DND-41 (cell line): ENCODE data around the gene ARHGEF7.

Experiments used
- EZH2 ChIP-seq: IDR thresholded peaks from 3 replicates; pipeline ENCODE4 v1.6.1; 2012; ENCODE audit warnings: borderline replicate concordance, low read depth, mild to moderate bottlenecking, moderate library complexity, low read length, inconsistent platforms; ENCODE audit not compliant: severe bottlenecking
- TF ChIP-seq, protein P1 (sequence below): IDR thresholded peaks from 2 replicates; pipeline ENCODE4 v1.5.1; 2012; ENCODE audit warnings: borderline replicate concordance, low read length, moderate library complexity, mild to moderate bottlenecking; ENCODE audit not compliant: poor library complexity, severe bottlenecking; ENCODE audit errors: extremely low read depth

DNA sequence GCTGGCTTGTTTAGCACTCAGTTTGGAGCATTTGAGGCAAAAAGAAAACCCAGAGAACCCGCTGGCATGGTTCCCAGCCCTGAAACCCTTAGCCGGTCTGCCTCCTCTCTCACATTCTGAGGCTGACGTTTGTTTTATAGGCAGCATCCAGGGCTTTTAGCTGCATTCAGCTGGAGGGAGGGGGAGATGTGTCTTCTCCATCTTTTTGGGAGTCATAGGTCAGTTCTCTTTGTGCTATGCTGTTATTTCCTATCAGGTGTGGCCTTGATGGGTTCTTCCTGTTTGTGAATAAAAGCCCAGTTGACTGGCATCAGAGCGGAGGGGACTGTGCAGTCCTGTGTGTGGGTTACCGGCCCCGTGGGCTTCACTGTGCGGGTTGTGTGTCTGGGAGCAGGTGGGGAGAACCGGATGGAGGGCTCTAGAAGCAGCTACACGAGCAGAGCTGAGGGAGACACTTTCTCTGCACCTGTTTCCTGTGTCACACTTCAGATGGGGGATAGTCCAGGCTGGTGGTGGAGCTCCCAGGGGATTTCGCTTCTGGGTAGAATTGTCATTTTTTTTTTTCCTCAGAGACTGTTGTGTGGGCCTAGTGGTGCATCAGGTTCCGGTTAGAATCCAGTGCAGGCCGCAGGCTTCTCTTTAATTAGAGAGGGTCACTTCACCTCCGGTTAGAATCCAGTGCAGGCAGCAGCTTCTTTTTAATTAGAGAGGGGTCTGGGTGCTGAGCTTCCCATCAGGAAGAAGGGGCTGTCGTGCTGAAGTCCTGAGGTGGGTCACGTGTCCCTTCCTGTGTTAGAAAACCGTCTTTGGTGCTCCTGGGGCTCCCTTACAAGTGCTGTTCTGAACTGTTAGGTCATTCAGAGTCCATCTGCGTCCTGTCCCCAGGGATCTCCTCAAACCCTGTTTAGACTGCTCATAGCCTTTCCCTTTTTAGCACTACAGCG lies 69.6 kb downstream of the ARHGEF7 start:
- TF ChIP-seq, protein P1, sequence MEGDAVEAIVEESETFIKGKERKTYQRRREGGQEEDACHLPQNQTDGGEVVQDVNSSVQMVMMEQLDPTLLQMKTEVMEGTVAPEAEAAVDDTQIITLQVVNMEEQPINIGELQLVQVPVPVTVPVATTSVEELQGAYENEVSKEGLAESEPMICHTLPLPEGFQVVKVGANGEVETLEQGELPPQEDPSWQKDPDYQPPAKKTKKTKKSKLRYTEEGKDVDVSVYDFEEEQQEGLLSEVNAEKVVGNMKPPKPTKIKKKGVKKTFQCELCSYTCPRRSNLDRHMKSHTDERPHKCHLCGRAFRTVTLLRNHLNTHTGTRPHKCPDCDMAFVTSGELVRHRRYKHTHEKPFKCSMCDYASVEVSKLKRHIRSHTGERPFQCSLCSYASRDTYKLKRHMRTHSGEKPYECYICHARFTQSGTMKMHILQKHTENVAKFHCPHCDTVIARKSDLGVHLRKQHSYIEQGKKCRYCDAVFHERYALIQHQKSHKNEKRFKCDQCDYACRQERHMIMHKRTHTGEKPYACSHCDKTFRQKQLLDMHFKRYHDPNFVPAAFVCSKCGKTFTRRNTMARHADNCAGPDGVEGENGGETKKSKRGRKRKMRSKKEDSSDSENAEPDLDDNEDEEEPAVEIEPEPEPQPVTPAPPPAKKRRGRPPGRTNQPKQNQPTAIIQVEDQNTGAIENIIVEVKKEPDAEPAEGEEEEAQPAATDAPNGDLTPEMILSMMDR = no peak
- TF ChIP-seq EZH2 = no peak
